ENCODE results near the gene EMP2.
"Not testable (repeated sequence)": the region's sequence is repeated elsewhere in the genome, so short reads cannot be mapped to it uniquely, and the experiment has no call there.

Gene EMP2

DNA sequence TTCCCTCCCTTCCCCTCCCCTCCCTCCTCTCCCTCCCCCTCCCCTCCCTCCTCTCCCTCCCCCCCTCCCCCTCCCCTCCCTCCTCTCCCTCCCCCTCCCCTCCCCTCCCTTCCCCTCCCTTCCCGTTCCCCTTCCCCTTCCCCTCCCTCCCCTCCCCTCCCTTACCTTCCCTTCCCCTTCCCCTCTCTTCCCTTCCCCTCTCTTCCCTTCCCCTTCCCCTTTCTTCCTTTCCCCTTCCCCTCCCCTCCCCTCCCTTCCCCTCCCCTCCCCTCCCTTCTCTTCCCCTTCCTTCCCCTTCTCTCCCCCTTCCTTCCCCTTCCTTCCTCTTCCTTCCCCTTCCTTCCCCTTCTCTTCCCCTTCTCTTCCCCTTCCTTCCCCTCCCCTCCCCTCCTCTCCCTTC, 61.1 kb downstream of the EMP2 start:
- no peak for DNase-seq

DNA sequence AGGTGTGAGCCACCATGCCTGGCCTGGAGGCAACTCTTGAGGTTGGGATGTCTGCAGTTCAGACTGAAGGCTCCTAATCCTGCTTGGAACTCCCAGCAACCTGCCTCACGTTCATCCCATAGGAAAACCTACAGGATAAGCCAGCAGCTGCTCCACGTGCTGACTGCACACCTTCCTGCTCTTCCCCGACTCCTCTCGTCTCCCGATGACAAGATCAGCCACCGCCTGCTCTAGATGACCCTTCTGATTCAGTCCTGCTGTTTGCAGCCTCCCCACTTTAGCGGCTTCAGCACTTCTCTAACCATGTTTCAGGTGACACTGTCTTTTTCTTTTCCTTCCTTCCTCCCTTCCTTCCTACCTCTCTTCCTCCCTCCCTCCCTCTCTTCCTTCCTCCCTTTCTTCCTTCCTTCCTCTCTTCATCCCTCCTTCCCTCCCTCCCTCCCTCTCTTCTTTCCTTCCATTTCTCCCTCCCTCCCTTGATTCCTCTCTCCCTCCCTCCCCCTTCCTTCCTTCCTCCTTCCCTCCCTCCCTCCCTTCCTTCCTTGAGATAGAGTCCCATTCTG, 61.8 kb downstream of the EMP2 start:
- no peak for DNase-seq

DNA sequence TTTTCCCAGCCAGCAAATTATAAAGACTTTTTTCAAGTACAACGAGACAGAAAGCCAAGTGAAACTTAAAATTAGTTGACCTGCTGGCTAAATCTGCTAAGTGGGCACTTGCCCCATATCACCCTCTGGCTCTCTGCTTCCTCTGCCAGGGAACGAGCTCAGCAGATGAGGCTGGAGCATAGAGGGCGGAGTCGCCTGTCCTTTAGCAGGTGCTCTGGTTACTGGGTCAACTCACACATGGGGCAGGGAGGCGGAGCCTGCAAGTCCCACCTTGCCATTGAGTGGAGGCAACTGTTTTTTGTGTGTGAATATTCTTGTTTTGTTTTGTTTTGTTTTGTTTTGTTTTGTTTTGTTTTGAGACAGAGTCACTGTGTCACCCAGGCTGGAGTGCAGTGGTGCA, 62.5 kb downstream of the EMP2 start:
- no peak for DNase-seq

DNA sequence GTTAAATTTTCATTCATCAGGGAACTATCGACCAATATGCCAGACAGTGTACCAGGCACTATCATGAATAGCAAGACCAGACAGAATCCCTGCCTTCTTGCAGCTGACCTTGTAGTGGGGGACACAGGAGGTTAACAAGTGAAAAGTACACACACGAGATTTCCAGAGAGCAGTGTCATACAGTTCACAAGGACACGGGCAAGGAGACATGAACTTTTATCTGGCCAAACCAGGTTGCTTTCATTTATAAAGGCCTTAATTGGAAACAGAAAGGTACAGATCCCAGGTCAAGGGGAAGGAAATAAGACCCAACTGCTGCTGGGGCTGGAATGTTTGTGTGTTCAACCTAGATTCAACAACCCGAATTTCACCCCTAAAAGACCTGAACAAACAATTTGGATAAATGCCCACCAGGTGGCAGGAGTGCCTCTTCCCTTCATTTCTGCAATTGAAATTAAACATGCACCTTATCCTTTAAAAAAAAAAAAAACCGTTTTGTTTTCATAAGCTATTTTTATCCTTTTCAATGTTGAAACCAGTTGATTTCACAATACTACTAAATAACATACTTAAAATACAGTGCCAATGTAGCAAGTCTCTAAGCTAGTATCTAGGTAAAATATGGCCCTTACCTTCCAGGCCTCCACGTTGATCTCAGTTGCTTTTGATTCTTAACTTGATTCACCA, 65.9 kb downstream of the EMP2 start:
- DNase-seq: peak in 1 of 2 experiments; percentile 56

DNA sequence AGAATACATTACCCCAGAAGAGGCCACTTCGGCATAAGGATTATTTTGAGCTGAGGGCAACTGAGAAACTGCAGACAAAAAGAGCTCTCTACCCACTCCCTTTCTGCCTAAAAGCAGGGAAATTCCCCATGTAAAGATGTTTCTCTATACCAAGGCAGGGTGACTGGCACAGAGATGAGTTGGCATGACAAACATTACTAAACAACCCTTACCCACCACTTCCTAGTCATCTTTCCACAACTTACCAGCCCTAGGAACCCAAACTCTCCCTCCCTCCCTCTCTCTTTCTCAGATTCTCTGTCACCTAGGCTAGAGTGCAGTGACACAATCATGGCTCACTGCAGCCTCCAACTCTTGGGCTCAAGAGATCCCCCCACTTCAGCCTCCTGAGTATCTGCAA, 68.6 kb downstream of the EMP2 start:
- no peak for DNase-seq

DNA sequence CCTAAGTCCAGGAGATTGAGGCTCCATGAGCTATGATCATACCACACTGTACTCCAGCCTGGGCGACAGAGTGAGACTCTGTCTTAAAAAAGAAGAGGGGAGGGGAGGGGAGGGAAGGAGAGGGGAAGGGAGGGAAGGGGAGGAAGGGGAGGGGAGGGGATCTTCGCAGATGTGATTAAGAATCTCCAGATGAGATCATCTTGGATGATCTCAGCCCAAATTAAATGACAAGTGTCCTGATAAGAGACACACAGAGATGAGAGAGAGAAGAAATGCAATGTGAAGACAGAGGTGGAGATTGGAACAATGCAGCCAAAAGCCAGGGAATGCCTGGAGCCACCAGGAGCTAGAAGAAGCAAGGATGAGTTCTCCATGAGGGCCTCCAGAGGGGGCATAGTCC, 70.1 kb downstream of the EMP2 start:
- DNase-seq: no peak

DNA sequence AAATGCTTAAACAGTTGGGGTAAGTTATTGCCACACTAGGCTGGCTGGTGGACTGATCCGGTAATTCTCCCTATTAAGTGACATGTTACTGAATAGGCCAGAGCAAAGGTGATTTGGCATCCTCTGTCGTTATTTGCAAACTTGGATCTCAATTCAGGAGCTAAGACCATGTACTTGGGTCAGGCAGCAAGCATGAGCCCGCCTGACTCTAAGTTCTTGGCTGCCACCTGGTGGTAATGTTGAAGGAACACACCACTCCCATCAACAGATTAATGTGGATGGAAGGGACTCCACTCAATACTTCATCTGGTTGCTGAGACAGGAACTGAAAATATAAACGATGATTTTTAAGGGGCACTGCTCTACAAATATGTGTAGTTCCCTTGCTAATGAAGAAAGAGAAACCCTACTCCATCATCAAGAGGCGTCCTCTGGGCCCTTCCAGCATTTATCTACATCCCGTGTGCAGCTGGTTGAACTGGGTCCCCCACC, 70.8 kb downstream of the EMP2 start:
- peak in 1 of 2 experiments; percentile 68 for DNase-seq

DNA sequence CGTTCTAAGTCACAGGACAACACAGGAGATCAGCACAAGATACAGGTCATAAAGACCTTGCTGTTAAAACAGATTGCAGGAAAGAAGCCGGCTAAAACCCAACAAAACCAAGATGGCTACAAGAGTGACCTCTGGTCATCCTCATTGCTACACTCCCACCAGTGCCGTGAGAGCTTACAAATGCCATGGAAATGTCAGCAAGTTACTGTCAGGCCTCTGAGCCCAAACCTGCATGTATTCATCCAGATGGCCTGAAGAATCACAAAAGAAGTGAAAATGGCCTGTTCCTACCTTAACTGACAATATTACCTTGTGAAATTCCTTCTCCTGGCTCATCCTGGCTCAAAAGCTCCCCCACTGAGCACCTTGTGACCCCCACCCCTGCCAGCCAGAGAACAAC, 75.1 kb downstream of the EMP2 start:
- not testable (repeated sequence) for DNase-seq

DNA sequence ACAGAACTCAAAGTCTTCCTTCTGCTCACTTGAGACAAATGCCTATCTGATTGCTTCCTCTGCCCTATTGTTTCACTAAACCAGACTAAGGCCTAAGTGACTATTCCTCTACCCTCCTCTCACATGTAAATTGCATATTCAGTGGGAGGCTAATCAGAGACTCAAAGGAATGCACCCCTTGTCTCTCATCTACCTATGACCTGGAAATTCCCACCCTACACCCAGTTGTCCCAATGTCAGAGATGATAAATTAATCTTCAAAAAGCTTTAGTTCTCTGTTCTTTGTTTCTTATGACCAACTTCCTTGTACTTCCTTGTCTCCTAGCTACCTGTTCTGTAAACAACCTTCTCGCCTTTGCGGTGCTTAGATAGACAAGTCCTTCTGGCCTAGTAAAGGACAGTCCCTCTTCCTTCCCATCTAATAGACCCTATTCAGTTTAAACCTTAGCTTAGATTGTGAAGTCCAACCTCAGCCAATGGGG, 76.0 kb downstream of the EMP2 start:
- DNase-seq: no peak

DNA sequence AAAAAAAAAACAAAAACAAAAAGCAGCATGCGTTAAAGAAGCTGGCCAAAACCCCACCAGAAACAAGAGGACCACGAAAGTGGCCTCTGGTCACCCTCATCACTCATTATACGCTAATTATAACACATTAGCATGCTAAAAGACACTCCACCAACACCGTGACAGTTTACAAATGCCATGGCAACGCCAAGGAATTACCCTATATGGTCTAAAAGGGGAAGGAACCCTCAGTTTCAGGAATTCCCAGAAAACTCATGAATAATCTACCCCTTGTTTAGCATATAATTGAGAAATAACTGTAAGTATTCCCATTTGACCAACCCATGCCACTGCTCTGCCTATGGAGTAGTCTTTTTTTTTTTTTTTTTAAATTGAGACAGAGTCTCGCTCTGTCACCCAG, 77.6 kb downstream of the EMP2 start:
- DNase-seq: no peak

DNA sequence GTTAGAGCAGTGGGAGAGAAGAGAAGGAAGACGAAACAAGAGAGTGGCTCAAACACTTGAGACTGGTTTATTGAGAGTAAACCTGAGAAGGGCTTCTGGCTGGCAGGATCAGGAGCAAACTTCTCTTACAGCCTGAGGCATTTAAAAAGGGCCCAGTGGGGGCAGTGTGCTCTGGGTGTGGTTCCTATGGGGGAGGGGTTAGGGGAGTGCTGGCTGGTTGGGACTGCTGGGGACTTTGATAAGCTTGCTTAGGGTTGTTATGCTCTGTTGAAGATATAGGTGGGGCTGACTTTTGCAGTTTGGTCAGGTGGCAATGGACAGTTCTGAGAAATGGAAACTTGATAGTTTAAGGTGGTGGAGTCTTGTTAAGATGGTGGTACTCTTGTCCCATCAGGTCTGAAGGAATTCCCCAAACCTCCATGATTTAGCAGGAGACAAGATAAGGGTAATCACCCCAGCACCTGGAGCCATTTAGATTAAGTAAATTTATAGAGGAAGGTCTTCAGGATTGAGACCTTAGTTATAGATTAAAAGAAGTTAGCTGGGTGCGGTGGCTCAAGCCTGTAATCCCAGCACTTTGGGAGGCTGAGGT, 79.3 kb downstream of the EMP2 start:
- no peak for DNase-seq

DNA sequence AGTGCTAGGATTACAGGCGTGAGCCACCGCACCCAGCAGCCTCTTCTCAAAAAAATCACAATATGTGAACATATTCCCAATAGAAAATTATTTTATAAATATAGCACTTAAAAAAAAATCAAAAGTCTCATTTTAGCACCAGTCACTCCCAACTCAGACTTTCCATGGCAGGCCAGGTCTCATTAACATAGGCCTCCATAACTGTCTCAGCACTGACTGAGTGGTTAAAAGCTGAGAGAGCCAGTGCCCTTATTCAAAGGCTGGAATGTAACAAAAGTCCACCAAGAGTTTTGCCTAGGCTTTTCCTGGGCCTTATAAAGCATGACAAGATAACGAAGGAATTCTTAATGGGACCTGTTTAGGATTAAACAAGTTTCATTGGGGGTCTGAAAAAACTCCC, 79.8 kb downstream of the EMP2 start:
- no peak for DNase-seq

DNA sequence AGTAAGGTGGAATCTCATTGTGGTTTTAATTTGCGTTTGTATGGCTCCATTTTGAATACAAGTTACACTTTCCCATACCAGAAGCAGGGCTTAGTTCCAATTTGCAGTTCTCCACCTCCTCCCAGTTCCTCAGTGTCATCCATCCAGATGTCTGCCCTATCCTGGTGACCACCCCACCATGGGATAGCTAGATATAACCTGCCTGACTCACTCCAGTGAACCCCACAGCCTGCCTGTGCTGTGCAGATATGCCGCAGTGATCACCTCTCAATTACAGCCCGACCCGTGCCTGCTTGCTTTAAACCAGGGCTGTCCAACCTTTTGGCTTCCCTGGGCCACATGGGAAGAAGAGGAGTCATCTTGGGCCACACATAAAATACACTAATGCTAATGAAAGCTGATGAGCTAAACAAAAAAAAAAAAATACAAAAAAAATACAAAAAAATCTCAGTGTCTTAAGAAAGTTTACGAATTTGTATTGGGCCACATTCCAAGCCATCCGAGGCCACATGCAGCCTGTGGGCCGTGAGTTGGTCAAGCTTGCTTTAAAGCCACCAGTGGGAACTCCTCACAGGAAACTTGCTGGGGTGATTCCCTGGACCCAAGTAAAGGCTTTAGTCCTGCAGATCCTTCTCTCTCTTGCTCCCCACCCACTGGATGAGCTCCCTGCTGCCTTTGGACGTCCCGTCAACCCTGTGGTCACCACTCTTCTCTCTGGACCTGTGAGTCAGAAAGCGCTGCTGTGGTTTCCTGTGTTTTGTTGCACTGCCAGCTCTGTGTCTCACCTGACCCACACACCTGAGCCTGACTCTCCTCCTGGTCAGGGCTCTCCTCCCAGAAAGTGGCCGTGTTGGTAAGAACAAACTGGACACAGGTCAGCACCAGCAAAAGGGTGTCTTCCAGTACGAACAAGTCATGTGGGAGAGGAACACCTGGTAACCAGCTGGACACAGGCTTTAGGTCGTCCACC, 83.0 kb downstream of the EMP2 start:
- DNase-seq: no peak

DNA sequence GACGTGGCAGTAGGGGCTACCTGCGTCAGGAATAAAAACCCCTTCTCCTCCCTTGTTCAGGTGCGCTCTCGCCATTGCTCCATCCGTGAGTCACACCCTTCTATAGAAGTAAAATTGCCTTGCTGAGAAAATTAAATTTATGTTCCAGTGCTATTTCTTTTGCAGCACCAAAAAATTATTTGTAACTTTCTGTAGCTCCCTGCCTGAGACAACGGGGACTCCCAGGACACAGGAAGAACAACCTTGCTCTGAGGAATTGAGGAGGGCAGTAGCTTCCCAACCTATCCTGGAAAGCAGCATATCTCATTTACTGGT, 85.4 kb downstream of the EMP2 start:
- no peak for DNase-seq

DNA sequence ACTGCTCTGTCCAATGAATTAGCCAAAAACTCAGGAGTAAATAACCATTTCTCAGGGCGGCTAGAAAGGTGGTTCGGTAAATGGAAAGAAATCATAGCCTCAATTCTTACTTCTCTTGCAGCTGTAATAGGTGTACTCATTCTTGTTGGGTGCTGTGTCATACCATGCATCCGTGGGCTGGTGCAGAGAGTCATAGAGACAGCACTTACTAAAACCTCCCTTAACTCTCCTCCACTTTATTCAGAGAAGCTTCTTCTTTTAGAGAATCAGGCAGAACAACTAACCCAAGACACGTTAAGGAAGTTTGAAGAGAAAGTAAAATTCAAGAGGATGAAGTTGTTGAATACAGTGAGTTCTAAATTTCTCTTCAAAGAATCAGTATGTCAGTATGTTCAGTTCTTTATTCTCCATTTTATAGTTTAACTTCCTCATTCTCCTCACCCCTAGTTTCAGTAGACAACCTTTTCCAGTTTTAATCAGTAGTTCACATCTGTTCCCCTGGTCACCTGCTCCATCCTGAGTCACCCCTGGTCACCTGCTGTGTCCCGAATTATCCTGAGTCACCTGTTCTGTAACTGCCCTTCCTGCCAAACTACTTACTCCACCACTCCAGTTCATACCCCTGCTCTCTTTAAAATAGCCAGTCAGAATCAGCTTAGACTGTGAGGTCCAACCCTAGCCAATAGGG, 85.9 kb downstream of the EMP2 start:
- DNase-seq: no peak

DNA sequence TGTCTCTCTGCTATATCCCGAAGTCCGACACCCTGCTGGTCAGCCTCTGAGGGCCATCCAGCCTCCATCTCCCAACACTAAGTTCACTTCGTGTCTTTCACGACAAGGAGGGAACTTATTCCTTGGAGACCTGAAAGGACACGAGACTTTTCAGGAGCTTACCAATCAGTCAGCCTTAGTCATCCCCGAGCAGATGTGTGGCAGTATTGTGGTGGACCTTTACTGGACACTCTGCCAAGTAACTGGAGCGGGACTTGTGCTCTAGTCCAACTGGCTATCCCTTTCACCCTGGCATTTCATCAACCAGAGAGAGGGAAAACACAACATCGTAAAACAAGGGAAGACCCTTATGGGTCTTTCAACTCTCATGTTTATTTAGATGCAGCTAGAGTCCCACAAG, 87.1 kb downstream of the EMP2 start:
- DNase-seq: no peak

DNA sequence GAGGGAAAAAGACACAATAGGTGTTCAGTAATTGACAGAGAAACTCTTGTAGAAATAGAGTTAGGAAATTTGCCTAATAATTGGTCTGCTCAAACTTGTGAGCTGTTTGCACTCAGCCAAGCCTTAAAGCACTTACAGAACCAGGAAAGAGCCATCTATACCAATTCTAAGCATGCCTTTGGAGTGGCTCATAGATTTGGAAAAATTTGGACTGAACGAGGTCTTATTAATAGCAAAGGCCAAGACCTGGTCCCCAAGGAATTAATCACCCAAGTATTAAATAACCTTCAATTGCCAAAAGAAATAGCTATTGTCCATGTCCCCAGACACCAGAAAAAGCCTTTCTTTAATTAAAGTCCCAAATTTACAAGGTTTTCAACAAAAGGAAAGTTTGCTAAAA, 90.3 kb downstream of the EMP2 start:
- DNase-seq: no peak

DNA sequence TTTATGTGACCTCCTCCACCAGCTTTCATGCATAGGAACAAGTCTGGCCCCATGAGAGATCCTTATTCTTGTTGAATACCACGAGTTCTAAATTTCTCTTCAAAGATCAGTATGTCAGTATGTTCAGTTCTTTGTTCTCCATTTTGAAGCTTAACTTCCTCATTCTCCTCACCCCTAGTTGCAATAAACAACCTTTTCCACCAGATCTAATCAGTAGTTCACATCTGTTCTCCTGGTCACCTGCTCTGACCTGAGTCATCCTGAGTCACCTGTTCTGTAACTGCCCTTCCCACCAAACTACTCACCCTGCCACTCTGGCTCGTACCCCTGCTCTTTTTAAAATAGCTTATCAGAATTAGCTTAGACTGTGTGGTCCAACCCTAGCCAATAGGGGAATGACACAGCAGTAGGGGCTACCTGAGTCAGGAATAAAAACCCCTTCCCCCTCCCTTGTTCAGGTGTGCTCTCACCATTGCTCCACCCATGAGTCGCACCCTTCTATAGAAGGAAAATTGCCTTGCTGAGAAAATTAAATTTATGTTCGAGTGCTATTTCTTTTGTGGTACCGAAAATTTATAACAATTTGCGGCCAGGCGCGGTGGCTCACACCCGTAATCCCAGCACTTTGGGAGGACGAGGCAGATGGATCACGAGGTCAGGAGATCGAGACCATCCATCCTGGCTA, 94.6 kb downstream of the EMP2 start:
- no peak for DNase-seq

DNA sequence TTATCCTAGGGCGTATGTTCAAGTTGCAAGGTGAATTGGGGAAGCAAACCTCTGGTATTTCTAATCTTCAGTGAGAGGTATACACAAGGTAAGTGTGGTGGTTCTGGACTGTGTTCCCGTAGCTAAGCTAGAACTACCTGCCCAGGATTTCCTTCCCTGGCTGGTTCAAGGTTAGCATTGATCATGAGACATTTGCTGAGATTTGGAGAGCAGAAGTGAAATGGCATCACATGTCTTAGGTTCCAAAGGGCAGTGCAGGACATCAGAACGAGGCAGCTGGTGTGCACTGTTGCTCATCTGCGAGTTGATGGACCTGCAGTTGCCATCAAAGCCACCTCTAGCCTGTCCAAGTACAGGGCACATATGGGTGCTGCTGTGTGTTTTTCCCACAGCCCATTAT, 95.2 kb downstream of the EMP2 start:
- DNase-seq: no peak

DNA sequence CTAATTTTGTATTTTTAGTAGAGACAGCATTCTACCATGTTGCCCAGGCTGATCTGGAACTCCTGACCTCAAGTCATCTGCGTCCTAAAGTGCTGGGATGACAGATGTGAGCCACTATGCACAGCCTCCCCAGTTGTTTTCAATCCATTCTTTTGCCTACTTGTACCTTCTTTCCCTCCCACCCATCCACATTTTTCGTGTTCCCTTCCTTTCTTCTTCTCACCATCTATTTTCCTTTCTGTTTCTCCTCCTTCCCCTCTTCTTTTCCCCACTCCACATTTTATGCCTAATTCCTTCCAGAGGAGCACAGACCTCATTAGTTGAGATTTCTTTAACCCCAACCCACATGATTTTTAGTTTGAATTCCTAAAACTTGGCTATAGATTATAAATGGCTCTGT, 100.2 kb downstream of the EMP2 start:
- DNase-seq: no peak

Measured in SW 1271 (cell line).